ELR (cell line): Measurements from ENCODE around the gene CORO1C.

Source experiments
- DNase-seq: peaks from one replicate; pipeline ENCODE4 v3.0.0-alpha.2; 2015; ENCODE audit warnings: low read depth

Gene CORO1C

DNA sequence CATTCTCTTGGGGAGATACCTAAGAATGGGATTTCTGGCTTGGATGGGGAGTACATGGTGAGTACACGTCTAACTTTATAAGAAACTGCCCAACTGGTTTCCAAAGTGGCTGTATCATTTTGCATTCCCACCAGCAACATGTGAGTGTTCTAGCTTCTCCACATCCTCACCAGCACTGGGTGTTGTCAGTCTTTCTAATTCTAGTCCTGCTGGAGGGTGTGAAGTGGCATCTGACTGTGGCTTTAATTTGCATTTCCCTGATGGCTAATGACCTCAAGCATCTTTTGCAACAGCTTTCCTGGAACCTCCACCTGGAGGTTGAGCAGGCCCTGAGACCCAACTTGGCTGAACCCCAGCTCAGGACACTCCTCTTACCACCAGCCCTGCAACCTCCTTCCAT is 115.4 kb downstream of the CORO1C start:
- no peak for DNase-seq

DNA sequence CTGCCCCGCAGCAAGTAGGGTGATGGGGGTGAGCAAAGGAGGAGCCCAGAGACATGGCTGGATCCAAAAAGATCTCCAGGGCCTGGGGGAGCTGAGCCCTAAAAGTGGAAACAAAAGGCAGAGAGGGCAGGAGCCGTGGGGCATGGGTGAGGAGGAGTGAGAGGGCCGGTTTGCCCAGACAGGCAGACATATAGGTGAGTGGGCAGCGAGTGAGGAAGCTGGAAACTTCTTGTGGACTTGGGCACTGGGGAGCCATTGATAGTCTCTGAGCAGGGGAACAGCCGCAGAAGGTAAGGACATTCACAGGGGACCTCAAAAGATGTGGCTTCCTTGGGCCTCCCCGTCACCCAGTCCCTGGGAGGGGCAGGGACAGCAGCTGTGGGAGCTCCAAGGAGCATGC is 116.7 kb downstream of the CORO1C start:
- no peak for DNase-seq

DNA sequence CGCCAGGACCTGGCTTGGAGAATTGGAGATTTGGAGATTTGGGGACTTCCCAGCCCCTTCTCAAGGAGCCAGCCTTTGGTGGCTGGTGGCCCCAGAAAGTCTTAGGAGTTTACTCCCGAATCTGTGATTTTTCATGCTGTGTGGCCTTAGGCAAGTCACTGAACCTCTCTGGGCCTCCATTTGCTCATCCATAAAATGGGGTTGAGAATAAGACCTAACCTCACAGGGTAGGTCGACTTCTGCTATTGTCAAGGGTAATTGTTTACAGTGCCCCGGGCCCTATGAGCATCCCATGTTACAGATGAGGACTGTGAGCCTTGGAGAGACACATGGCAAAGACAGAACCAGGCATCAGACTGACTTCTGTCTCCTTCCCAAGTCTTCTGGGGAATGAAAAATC is 117.3 kb downstream of the CORO1C start:
- DNase-seq = no peak

DNA sequence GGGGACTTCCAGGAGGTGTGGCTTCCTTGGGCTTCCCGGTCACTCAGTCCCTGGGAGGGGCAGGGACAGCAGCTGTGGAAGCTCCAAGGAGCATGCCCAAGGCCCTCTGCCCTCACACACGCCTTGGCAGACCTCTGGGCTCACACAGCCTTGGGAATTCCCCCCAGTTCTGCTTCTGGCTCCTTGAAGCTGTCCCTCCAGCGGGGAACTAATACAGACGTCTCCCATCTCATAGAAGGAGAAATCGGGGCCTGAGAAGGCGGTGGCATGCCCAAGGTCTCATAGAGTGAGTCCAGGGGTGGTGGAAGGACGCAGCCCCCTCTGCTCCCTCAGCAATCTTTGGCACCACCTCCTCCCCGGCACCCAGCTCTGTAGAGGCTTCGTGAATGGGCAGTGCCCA is 117.8 kb downstream of the CORO1C start:
- no peak for DNase-seq

DNA sequence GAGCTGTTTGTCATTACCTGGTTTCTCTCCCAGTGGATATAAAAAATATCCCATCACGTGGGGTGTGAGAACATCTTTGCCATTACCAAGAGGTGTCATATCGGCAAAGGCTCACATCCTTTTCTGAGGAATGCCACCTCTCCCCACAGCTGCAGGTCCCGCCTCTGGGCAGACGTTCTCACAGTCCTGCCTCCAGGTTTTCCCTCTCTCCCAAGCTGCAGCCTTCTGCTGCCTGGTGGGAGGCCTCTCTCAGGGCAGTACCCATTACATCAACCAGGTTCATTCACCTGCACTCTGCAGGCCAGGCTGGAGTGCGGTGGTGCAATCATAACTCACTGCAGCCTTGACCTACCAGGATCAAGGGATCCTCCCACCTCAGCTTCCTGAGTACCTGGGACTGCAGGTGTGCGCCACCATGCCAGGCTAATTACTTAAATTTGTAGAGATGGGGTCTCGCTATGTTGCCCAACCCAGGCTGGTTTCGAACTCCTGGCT is 118.5 kb downstream of the CORO1C start:
- no peak for DNase-seq

DNA sequence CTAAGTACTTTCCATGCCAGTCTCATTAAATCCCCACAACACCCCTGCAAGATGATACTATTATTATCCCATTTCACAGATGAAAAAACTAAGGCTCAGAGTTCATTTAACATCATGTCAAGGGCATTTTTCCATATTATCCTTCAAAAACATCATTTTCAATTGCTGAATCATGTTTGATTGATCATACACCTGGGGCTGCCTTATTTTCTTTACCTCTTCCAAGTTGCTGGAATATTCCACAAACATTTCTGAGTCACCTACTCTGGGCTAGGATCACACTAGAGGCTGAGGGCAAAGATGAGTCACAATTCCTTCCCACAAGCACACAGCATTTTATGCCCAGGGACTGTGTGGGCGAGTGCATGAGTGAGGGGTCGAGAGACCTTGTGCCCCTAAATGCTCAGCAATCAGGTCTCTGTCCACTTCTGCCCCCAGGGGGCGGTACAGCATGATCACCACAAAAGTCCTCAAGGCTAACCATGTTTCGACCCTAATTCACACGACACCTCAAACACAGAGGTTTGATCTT is 119.4 kb downstream of the CORO1C start:
- DNase-seq = peak; percentile 92

DNA sequence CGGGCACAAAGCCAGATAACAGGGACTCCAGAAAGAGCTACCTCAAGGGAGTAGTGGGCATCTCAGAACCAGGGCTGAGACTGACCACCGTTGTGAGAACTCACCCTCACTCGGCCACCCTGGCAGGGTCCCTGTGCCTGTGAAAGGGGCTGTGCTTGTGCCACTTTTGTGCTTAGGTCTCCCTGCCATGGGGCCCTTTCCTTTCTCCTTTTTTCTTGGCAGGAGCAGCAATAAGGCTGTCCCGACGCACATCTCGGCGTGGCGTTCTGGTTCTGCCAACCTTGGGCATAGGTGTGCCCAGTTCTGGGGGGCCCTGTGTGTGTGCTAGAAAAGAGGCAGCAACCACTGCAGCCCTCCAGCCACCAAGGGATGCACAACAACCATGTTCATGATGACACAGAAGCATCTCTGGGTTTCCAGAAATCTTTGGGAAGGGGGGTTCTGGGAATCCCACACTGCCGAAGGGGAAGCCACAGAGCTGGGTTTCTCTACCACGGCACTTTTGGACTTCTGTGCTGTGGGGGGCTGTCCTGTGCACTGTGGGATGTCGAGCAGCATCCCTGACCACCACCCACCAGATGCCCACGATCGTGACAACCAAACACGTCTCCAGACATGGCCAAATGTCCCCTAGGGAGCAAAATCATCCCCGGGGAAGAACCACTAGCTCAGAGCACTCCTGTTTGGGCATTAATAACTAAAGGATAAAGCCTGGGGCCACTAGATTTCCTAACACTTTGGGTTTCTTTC is 120.3 kb downstream of the CORO1C start:
- DNase-seq = no peak

DNA sequence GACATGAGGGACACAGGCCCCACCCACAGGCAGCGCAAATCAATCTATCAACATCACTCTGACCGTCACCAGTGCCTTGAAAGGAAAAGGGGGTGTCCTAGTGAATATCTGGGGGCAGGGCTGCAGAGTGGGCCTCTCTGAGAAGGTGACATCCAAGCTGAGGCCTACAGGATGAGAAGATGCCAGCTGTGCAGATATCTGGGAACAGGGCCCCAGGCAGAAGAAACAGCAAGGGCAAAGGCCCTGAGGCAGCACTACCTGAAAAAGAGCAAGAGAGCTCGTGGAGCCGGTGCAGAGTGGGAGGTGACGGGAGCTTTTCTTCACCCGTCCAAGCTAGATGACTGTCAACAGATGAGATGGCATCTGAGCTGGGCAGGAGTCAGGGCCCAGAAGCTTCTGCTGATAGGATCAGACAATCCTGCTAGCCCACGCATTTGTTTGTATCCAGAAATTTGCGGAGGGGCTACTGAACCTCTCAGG is 120.9 kb downstream of the CORO1C start:
- DNase-seq = no peak

DNA sequence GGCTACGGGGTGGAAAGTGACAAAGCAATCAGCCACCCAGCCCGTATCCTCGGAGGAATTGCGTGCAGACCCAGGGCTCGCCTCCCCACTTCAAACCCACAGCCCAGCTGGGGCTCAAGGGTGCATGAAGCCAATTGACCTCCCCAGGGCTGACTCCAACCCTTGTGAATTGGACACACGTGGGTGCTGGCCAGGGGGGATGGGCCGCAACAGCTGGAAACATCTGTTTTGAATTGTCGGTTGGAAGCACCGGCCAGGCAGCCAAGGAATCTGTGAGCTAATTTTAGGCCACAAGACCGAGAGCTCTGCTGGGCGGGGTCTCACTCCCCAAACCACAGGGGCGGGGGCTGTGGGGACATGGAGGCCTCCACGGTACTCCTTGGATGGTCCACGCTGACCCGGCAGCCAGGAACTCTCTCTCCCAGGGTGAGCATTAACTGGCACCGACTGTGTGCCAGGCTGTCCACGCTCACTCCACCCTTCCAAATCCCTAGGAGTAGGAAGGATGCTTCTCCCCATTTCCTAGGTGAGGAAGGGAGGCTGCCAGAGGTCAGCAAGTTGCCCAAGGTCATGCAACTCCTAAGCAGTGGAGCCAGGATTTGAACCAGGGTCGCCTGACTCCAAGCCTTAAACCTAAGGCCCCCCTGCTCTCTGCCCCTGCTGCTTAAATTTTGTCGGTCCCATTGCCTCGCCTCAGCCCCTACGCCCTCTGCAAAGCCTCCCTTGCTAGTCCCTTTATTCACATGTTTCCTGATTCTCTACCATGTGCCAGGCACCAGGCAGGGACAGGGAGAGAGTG is 121.6 kb downstream of the CORO1C start:
- DNase-seq = no peak

DNA sequence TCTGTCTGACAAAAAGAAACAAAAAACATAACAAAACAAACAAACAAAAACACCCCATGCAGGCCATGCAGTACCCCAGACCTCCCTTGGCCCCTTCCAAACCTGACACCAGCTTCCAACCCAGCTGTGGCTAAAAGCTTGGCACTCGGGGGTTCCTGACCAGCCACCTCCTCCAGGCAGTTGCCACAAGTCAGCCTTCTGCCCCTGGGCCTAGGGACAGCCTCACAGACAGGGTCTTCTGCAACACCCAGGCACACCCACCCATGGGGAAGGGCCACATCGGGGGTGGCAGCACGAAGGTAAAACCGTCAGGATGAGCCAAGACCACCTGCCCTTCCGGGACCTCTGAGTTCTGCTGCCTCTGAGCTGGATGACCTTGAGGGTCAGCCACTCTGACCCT is 122.7 kb downstream of the CORO1C start:
- DNase-seq = no peak

DNA sequence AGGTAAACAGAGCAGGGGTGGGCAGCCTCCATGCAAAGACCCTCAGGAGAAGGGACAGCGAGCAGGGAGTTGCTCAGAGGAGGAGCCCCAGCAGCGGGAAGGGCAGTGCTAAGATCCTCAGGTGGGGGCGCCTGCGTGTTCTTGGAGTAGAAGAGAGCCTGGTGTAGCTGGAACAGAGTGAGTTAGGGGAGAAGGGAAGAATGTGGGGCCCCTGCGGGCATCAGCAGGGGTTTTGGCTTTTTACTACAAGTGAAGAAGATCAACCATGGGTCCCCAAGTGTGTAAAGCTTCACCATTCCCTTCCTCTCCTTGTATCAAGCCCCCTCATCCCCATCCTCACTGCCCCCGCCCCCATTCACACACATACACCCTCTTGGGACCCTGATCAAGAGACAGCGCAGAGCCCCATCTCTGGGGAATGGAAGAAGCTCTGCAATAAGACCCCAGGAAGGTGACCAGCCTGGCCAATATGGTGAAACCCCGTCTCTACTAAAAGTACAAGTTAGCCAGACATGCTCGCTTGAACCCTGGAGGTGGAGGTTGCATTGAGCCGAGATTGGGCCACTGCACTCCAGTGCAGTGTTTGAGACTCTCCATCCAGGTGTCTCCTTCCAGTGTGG is 123.2 kb downstream of the CORO1C start:
- DNase-seq = no peak

DNA sequence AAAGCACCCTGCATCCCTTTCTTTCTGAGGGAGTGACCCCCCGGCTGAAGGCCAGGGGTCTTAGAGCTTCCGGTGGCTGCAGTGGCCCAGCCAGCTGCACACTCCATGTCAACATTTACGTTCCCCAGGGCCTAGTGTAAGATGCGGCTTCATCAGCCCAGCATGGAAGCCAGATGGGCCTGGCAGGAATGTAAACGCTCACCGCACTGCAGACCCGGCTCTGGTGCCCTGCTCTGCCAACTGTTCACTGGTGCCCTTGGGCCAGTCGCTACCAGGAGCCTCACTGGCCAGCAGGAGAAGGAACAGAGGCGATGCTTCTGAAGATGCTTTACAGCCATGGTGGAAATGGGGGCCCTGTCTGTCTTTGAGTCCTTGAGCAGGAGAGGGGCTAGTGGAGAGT is 124.8 kb downstream of the CORO1C start:
- DNase-seq = no peak

DNA sequence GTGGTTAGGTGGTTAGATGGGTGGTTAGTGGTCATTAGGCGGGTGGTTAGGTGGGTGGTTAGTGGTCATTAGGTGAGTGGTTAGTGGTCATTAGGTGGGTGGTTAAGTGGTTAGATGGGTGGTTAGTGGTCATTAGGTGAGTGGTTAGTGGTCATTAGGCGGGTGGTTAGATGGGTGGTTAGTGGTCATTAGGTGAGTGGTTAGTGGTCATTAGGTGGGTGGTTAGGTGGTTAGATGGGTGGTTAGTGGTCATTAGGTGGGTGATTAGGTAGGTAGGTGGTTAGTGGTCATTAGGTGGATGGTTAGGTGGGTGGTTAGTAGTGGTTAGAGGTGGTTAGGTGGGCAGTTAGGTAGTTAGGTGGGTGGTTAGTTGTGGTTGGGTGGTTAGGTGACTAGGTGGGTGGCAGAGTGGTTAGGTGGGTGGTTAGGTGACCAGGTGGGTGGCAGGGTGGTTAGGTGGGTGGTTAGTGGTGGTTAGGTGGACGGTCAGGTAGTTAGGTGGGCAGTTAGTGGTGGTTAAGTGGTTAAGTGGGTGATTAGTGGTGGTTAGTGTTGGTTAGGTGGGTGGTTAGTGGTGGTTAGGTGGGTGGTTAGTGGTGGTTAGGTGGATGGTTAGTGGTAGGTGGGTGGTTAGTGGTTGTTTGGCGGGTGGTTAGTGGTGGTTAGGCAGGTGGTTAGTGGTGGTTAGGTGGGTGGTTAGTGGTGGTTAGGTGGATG is 125.5 kb downstream of the CORO1C start:
- no peak for DNase-seq

DNA sequence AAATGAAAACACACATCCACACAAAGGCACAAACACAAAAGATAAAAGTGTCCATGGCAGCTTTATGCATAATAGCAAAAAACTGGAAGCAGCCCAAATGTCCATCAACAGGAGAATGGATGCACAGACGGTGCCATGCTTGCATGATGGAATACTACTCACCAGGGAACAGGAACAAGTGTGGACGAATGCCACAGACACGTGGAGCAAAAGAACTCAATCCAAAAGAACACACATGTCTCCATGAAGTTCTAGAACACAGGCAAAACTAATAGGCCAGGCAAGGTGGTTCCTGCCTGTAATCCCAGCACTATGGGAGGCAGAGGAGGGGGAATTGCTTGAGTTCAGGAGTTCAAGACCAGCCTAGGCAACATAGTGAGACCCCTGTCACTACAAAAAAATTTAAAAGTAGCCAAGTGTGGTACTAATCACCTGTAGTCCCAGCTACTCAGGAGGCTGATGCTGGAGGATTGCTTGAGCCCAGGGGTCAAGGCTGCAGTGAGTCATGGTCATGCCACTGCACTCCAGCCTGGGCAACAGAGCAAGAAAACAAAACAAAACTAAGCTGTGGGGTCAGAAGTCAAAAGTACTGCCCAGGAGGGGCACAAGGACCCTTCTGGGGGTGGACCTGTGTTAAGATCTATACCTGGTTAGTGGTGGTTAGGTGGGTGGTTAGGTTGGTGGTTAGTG is 126.2 kb downstream of the CORO1C start:
- peak; percentile 44 for DNase-seq

DNA sequence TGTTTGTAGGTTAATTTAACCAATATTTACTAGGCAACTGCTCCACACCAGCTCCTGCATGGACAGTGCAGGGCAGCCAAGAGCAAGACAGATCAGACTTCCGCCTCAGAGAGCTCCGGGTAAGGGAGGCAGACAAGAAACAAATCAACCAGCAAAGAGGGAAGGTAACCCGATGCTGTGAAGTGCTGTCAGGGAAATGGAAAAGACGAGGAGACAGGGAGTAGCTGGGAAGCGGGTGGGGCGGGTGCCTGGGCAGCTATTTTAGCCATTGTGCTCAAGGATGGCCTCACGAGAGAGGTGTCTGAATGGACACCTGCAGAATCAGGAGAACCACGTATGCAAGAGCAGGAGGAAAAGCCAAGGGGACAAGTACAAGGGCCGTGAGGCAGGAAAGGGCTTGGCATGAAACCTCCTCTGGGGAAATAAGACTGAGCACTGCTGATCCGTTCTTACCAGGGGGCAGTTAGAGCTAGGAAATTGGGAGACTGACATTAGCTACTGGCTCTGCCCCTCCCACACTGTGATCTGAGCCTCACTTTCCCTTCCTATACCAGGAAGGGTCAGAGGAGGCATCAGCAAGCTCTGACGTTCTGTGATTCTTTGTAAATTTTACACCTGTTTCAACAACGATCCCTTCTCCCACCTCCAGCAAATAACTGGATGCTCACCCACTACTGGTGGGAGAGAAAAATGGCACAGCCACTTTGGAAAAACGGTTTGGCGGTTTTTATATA is 126.9 kb downstream of the CORO1C start:
- DNase-seq = no peak

DNA sequence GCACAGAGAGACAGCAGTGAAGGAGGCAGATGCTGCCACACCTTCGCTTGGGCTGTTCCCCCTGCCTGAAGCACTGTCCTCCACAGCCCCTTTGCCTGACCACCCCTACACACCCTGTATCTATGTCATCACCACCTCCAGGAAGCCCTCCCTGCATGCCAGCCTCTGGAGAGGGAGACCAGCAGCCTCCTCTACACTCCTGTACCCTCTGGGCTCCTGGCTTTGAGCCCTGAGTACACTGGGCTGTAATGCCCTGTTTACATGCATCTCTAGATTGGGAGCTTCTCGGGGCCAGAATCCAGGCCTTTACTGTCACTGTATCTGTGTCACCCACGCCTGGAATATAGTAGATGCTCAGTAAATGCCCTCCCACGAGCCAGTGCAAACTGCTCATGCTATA is 127.6 kb downstream of the CORO1C start:
- no peak for DNase-seq

DNA sequence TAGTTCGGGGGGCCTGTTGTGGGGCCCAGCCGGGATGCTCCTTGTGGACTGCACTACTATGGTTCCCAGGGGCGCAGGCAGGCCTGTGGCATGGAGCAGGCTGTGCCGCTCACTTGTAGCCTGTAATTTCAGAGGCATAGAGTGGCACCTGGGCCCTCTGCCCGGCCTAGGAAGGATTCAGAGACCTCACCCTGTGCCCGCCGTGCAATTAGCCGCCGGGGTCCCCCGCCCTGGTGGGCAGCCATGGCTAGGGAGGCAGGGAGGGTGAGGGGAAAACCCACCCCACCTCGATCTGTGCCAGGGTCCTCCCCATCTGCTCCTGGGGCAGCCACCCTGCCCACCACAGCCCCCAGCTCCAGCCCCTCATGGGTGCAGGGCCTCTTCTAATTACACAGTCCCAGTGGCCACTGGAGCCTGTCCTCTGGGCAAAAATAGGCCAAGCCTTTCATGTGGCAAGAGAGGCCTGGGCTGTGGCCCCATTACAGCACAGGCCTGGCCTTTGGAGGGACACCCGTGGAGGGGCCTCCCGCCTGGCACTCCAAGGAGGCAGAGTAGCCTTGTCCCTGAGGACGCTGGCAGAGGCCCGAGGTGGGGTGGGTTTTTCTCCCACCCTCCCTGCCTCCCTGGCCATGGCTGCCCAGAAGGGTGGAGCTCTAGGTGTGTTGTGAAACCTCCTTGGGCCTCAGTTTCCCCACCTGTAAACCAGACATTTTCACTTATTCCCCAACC is 128.2 kb downstream of the CORO1C start:
- no peak for DNase-seq

DNA sequence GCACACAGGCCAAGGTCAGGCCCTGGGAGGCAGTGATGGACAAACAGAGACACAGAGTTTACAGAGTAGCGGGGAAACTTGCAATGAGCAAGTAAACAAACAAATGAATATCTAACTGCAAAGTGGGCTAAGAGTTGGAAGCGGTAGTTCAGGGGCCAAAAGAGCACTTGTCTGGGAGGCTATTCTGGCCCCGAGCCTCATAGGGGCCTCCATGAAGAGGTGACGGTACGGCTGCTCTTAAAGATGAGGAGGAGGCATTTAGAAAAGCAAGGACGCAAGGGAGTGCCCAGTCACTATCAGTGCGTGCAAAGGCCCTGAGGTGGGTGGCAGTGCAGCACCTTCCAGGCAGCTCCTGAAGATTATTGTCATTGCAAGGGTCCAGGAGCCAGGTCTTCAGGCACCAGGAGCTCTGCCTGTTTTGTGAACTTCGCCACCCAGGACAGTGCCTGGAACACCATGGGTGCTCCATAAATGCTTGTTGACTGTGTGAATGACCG is 129.1 kb downstream of the CORO1C start:
- no peak for DNase-seq

DNA sequence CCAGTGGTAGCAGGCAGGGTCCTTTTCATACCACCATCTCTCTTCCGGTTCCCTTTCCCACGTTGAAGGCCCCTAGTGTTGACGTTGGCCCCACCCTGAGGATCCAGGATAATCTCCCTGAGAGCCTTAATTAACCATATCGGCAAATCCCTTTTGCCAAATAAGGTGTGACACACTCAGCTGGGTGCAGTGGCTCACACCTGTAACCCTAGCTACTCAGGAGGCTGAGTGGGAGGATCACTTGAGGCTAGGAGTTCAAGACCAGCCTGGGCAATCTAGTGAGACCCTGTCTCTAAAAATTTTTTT is 130.7 kb downstream of the CORO1C start:
- DNase-seq = no peak
